Osteocyte (in vitro differentiated cells): ENCODE data around the gene LGR6. TPM values are rescaled to one million over a fixed set of nuclear protein-coding genes. Genes with fewer than 3 reads are reported as not detected.

Experiments used
- DNase-seq: peaks from one replicate; pipeline ENCODE4 v3.0.0; 2021; ENCODE audit warnings: mixed read lengths; ENCODE audit not compliant: unreplicated experiment; ENCODE audit errors: extremely low spot score
- H3K27ac Mint-ChIP-seq: one replicate; pipeline ENCODE4 v1.8.0; 2021; ENCODE audit warnings: mild to moderate bottlenecking, mixed read lengths; ENCODE audit not compliant: unreplicated experiment
- H3K27me3 Mint-ChIP-seq: one replicate; pipeline ENCODE4 v1.8.0; 2021; ENCODE audit warnings: mixed read lengths; ENCODE audit not compliant: unreplicated experiment
- H3K36me3 Mint-ChIP-seq: one replicate; pipeline ENCODE4 v1.8.0; 2021; ENCODE audit warnings: mixed read lengths; ENCODE audit not compliant: unreplicated experiment
- H3K4me1 Mint-ChIP-seq: one replicate; pipeline ENCODE4 v1.8.0; 2021; ENCODE audit warnings: mixed read lengths; ENCODE audit not compliant: unreplicated experiment
- H3K4me3 Mint-ChIP-seq: one replicate; pipeline ENCODE4 v1.8.0; 2021; ENCODE audit warnings: mild to moderate bottlenecking, moderate library complexity, mixed read lengths; ENCODE audit not compliant: unreplicated experiment
- H3K9me3 Mint-ChIP-seq: one replicate; pipeline ENCODE4 v1.8.0; 2021; ENCODE audit warnings: mixed read lengths; ENCODE audit not compliant: unreplicated experiment
- CTCF ChIP-seq: fragments of 200-600 bp; sonication (generic); IDR thresholded peaks from 2 replicates; pipeline ENCODE4 v1.5.0; 2021; ENCODE audit warnings: antibody characterized with exemption, mild to moderate bottlenecking, moderate library complexity
- total RNA-seq: library from RNA; stranded (reverse); gene quantifications from 2 replicates; pipeline ENCODE4 v1.2.1, GENCODE V29; 2021

Gene LGR6
- total RNA-seq, 1 donor from 2014 or later, result 9.9 TPM

GRCh38 chr1:202171292-202172014 lies 22.1 kb upstream of the LGR6 start:
- no peaks in the 10 kb centered on the region for H3K27me3 Mint-ChIP-seq
- no peaks in the 10 kb centered on the region for H3K9me3 Mint-ChIP-seq
- no peak for DNase-seq
- no peak overlapping the region for H3K27ac Mint-ChIP-seq
- H3K4me3 Mint-ChIP-seq, result no peak overlapping the region
- no peak for TF ChIP-seq CTCF
- no peaks in the 10 kb centered on the region for H3K36me3 Mint-ChIP-seq
- peaks cover 5% of the 10 kb centered on the region for H3K4me1 Mint-ChIP-seq

GRCh38 chr1:202172015-202172355 lies 21.6 kb upstream of the LGR6 start:
- Mint-ChIP-seq H3K36me3 (no peaks in the 10 kb centered on the region), H3K9me3 (no peaks in the 10 kb centered on the region), H3K27ac (no peak overlapping the region), H3K27me3 (no peaks in the 10 kb centered on the region), H3K4me3 (no peak overlapping the region), H3K4me1 (peaks cover 5% of the 10 kb centered on the region)
- no peak for TF ChIP-seq CTCF
- no peak for DNase-seq

DNA sequence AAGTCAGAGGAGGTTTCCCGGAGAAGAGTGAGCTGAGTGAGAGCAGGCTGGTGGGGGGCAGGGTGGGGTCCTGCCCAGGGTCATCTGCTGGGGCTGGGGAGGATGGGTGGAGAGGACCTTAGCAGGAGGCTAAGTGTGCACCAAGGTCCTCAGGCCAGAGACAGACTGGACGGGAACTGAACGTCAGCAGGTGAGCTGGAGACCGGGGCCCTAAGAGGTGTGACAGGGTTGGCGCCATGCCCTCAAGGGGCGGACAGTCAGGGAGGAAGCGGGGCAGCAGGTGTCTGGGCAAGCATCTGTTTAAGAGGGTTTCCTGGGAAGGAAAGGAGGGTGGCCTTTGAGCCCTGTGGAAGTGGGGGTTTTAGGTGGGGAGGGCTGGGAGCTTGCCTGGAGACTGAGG lies 19.6 kb upstream of the LGR6 start:
- Mint-ChIP-seq H3K4me3 (no peak overlapping the region), H3K4me1 (no peaks in the 10 kb centered on the region), H3K9me3 (no peaks in the 10 kb centered on the region), H3K27me3 (peaks cover 9% of the 10 kb centered on the region), H3K36me3 (no peaks in the 10 kb centered on the region), H3K27ac (no peak overlapping the region)
- DNase-seq, result no peak
- TF ChIP-seq CTCF, result no peak

DNA sequence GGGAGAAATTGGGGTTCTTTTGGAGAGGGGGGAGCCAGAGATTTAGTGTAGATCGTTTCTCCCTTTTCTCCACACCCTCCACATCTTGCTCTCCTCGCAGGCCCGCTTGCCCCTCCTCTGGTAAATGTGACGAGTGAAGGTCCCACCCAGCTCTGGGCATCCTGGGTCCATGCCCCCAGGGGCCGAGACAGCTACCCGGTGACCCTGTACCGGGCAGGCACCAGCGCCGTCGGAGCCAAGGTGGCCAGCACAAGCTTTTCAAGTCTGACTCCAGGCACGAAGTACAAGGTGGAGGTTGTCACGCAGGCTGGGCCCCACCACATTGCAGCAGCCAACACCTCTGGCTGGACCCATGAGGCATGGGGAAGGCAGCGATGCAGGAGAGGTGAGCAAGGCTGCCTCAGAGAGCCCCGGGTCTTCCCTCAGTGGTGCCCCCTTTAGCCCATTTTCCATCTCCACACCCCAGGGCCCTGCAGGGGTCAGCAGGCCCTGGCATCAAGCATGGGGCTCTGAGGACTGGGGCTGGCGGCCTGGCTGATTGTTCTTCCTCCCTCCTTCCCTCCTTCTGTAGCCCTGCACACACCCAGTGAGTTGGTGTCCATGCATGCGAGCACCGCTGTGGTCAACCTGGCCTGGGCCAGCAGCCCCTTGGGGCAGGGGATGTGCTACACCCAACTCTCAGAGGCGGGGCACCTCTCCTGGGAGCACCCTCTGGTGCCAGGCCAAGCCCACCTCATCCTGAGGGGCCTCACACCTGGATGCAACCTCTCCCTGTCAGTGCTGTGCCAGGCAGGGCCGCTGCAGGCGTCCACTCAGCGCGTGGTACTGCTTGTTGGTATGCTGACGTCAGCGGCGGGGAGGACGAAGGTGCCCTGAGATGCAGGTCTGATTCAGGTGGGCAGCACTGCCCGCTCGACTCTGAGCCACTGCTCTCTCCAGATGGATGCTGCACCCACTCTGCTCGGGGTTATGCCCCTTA lies 16.4 kb upstream of the LGR6 start:
- no peak overlapping the region for H3K27ac Mint-ChIP-seq
- DNase-seq, result no peak
- peaks cover 18% of the 10 kb centered on the region for H3K27me3 Mint-ChIP-seq
- H3K4me3 Mint-ChIP-seq, result no peak overlapping the region
- no peaks in the 10 kb centered on the region for H3K4me1 Mint-ChIP-seq
- no peaks in the 10 kb centered on the region for H3K9me3 Mint-ChIP-seq
- no peak for TF ChIP-seq CTCF
- no peaks in the 10 kb centered on the region for H3K36me3 Mint-ChIP-seq
